ENCODE measurements around the gene EVC2.
"Not testable (repeated sequence)": the region's sequence is repeated elsewhere in the genome, so short reads cannot be mapped to it uniquely, and the experiment has no call there.

Gene EVC2

GRCh38 chr4:5616331-5616950 lies 91.9 kb downstream of the EVC2 start:
- DNase-seq: no peak
- Histone ChIP-seq H3K4me3 (ENCODE audit: insufficient read depth, low read depth, low read length, poor library complexity, severe bottlenecking) (no peak overlapping the region), H3K4me1 (ENCODE audit: control insufficient read depth, insufficient read depth, low read length, poor library complexity, severe bottlenecking) (no peaks in the 10 kb centered on the region), H3K36me3 (ENCODE audit: control insufficient read depth, insufficient read depth, low read length) (no peaks in the 10 kb centered on the region), H3K27me3 (replicated peaks; ENCODE audit: control insufficient read depth, insufficient read depth, low read length, poor library complexity, severe bottlenecking) (no peaks in the 10 kb centered on the region), H3K9me3 (ENCODE audit: control insufficient read depth, low read length) (no peaks in the 10 kb centered on the region), H3K27ac (ENCODE audit: insufficient read depth, low read length, poor library complexity, severe bottlenecking) (no peak overlapping the region)

GRCh38 chr4:5615496-5616075 lies 92.8 kb downstream of the EVC2 start:
- Histone ChIP-seq H3K27ac (ENCODE audit: insufficient read depth, low read length, poor library complexity, severe bottlenecking) (no peak overlapping the region), H3K9me3 (ENCODE audit: control insufficient read depth, low read length) (no peaks in the 10 kb centered on the region), H3K4me1 (ENCODE audit: control insufficient read depth, insufficient read depth, low read length, poor library complexity, severe bottlenecking) (no peaks in the 10 kb centered on the region), H3K27me3 (replicated peaks; ENCODE audit: control insufficient read depth, insufficient read depth, low read length, poor library complexity, severe bottlenecking) (no peaks in the 10 kb centered on the region), H3K4me3 (ENCODE audit: insufficient read depth, low read depth, low read length, poor library complexity, severe bottlenecking) (no peak overlapping the region), H3K36me3 (ENCODE audit: control insufficient read depth, insufficient read depth, low read length) (no peaks in the 10 kb centered on the region)
- DNase-seq: no peak

- no peaks in the 10 kb centered on the region for H3K36me3 ChIP-seq (ENCODE audit: control insufficient read depth, insufficient read depth, low read length)
- H3K9me3 ChIP-seq (ENCODE audit: control insufficient read depth, low read length): no peaks in the 10 kb centered on the region
These were observed 96.6 kb downstream of the EVC2 start for GRCh38 chr4:5611750-5612149.

DNA sequence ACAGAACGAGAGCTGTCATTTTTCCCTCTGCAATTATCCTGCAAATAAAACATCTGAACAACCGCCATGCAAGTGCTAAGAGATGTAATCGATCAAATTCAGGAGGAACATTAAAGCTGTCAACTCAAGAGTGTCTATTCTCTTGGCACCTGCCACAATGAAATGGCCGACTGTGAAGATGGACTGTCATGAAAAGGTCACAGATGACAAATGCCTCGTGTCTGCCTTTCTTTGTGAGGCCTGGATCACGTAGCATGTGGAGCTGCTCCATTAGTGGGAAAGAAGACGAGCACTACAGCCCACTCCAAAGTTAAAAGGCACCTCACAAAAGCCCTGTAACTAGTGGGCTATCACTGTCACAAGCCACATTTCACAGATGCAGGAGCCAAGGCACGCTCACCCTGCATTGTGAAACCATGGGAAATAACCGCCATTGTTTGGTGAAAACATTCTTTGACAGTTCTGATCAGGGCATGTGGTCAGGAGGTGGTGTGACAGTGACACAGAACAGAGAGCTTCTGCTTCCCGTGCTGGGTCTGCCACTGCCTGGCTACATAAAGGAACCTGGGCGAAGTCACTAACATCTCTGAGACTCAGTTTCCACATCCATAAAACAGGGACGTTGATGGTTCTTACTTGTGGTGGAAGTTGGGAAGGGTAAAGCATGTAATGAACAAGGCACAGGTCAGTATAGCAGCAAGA lies 98.9 kb downstream of the EVC2 start:
- DNase-seq: no peak
- Histone ChIP-seq H3K36me3 (ENCODE audit: control insufficient read depth, insufficient read depth, low read length) (no peaks in the 10 kb centered on the region), H3K27me3 (replicated peaks; ENCODE audit: control insufficient read depth, insufficient read depth, low read length, poor library complexity, severe bottlenecking) (no peaks in the 10 kb centered on the region)

More at GRCh38 chr4:5611750-5612149, 96.6 kb downstream of the EVC2 start:
- DNase-seq: no peak
- Histone ChIP-seq H3K4me1 (ENCODE audit: control insufficient read depth, insufficient read depth, low read length, poor library complexity, severe bottlenecking) (no peaks in the 10 kb centered on the region), H3K4me3 (ENCODE audit: insufficient read depth, low read depth, low read length, poor library complexity, severe bottlenecking) (no peak overlapping the region), H3K27me3 (replicated peaks; ENCODE audit: control insufficient read depth, insufficient read depth, low read length, poor library complexity, severe bottlenecking) (no peaks in the 10 kb centered on the region), H3K27ac (ENCODE audit: insufficient read depth, low read length, poor library complexity, severe bottlenecking) (no peak overlapping the region)

DNA sequence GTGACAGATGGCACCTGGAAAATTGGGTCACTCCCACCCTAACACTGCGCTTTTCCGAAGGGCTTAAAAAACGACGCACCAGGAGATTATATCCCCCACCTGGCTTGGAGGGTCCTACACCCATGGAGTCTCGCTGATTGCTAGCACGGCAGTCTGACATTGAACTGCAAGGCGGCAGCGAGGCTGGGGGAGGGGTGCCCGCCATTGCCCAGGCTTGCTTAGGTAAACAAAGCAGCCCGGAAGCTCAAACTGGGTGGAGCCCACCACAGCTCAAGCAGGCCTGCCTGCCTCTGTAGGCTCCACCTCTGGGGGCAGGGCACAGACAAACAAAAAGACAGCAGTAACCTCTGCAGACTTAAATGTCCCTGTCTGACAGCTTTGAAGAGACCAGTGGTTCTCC lies 114.5 kb downstream of the EVC2 start:
- H3K27ac ChIP-seq (ENCODE audit: insufficient read depth, low read length, poor library complexity, severe bottlenecking); H3K36me3 ChIP-seq (ENCODE audit: control insufficient read depth, insufficient read depth, low read length); H3K9me3 ChIP-seq (ENCODE audit: control insufficient read depth, low read length); H3K27me3 ChIP-seq (replicated peaks; ENCODE audit: control insufficient read depth, insufficient read depth, low read length, poor library complexity, severe bottlenecking); H3K4me1 ChIP-seq (ENCODE audit: control insufficient read depth, insufficient read depth, low read length, poor library complexity, severe bottlenecking); DNase-seq; H3K4me3 ChIP-seq (ENCODE audit: insufficient read depth, low read depth, low read length, poor library complexity, severe bottlenecking): not testable (repeated sequence)

More for the DNA sequence above, 98.9 kb downstream of the EVC2 start:
- Histone ChIP-seq H3K4me3 (ENCODE audit: insufficient read depth, low read depth, low read length, poor library complexity, severe bottlenecking) (no peak overlapping the region), H3K4me1 (ENCODE audit: control insufficient read depth, insufficient read depth, low read length, poor library complexity, severe bottlenecking) (no peaks in the 10 kb centered on the region), H3K27ac (ENCODE audit: insufficient read depth, low read length, poor library complexity, severe bottlenecking) (no peak overlapping the region), H3K9me3 (ENCODE audit: control insufficient read depth, low read length) (no peaks in the 10 kb centered on the region)

DNA sequence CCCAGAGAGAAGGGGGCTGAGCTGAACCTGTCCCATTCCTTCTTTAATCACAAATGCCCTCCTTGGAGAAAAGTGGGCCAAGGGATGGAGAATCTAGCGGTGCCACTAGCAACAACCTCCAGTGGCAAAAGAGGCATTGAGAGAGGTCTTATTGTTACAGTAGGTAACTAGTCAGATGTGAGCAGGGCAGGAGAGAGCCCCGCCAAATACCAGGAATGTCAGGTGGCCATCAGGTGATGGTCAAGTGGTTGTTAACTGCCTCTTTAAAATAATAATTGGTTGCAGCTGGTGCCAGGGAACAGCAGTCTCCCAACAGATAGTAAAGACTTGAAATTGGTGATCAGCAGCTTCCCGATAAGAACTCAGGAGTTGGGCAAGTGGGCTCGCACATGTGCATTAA lies 116.1 kb downstream of the EVC2 start:
- Histone ChIP-seq H3K4me3 (ENCODE audit: insufficient read depth, low read depth, low read length, poor library complexity, severe bottlenecking) (no peak overlapping the region), H3K9me3 (ENCODE audit: control insufficient read depth, low read length) (no peaks in the 10 kb centered on the region), H3K36me3 (ENCODE audit: control insufficient read depth, insufficient read depth, low read length) (no peaks in the 10 kb centered on the region), H3K4me1 (ENCODE audit: control insufficient read depth, insufficient read depth, low read length, poor library complexity, severe bottlenecking) (no peaks in the 10 kb centered on the region), H3K27me3 (replicated peaks; ENCODE audit: control insufficient read depth, insufficient read depth, low read length, poor library complexity, severe bottlenecking) (no peaks in the 10 kb centered on the region), H3K27ac (ENCODE audit: insufficient read depth, low read length, poor library complexity, severe bottlenecking) (no peak overlapping the region)
- DNase-seq: no peak

DNA sequence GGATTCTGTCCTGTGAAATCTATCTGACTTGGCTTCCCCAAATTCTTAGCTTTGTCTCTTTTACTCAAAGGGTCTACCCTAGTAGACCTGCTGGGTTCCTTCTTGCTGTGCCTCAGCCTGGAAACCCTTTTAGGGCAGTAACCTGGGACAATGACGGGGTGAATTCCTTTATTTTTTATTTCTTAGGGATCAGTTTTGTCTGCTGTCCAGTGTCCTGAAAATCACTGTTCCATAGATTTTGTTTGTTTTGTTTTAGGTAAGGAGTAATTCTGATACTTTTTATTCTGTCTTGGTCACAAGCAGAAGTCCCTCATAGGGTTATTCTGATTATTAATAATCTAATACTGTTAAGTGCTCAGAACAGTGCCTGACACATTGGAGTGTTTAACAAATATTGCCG lies 118.9 kb downstream of the EVC2 start:
- no peak for DNase-seq
- no peaks in the 10 kb centered on the region for H3K36me3 ChIP-seq (ENCODE audit: control insufficient read depth, insufficient read depth, low read length)
- no peaks in the 10 kb centered on the region for H3K4me1 ChIP-seq (ENCODE audit: control insufficient read depth, insufficient read depth, low read length, poor library complexity, severe bottlenecking)
- no peak overlapping the region for H3K27ac ChIP-seq (ENCODE audit: insufficient read depth, low read length, poor library complexity, severe bottlenecking)
- no peaks in the 10 kb centered on the region for H3K27me3 ChIP-seq (replicated peaks; ENCODE audit: control insufficient read depth, insufficient read depth, low read length, poor library complexity, severe bottlenecking)
- no peak overlapping the region for H3K4me3 ChIP-seq (ENCODE audit: insufficient read depth, low read depth, low read length, poor library complexity, severe bottlenecking)
- H3K9me3 ChIP-seq (ENCODE audit: control insufficient read depth, low read length): no peaks in the 10 kb centered on the region

GRCh38 chr4:5588046-5588445 lies 120.3 kb downstream of the EVC2 start:
- no peaks in the 10 kb centered on the region for H3K36me3 ChIP-seq (ENCODE audit: control insufficient read depth, insufficient read depth, low read length)
- no peak for DNase-seq
- no peaks in the 10 kb centered on the region for H3K4me1 ChIP-seq (ENCODE audit: control insufficient read depth, insufficient read depth, low read length, poor library complexity, severe bottlenecking)
- H3K27ac ChIP-seq (ENCODE audit: insufficient read depth, low read length, poor library complexity, severe bottlenecking): no peak overlapping the region
- no peak overlapping the region for H3K4me3 ChIP-seq (ENCODE audit: insufficient read depth, low read depth, low read length, poor library complexity, severe bottlenecking)
- no peaks in the 10 kb centered on the region for H3K9me3 ChIP-seq (ENCODE audit: control insufficient read depth, low read length)
- H3K27me3 ChIP-seq (replicated peaks; ENCODE audit: control insufficient read depth, insufficient read depth, low read length, poor library complexity, severe bottlenecking): no peaks in the 10 kb centered on the region

DNA sequence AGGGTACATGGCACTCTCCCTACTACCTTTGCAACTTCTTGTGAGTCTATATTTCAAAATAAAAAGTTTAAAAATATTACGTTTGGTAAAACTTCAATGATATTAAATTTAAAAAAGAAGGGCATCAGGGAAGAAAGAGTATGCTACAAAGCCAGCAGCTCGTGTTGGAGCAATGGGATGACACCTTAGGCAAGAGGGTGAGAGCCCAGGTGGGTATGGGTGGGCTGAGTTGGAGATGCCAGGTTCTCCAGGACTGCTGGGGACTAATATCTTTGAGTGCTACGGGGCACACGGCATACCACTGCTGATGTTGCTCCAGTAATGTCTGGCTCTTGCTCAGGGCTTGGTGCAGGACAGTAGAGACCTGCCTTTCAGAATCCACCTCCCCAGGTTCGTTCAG lies 132.4 kb downstream of the EVC2 start:
- H3K4me3 ChIP-seq (ENCODE audit: insufficient read depth, low read depth, low read length, poor library complexity, severe bottlenecking): no peak overlapping the region
- no peaks in the 10 kb centered on the region for H3K27me3 ChIP-seq (replicated peaks; ENCODE audit: control insufficient read depth, insufficient read depth, low read length, poor library complexity, severe bottlenecking)
- H3K27ac ChIP-seq (ENCODE audit: insufficient read depth, low read length, poor library complexity, severe bottlenecking): no peak overlapping the region
- no peak for DNase-seq
- no peaks in the 10 kb centered on the region for H3K4me1 ChIP-seq (ENCODE audit: control insufficient read depth, insufficient read depth, low read length, poor library complexity, severe bottlenecking)
- H3K9me3 ChIP-seq (ENCODE audit: control insufficient read depth, low read length): no peaks in the 10 kb centered on the region
- no peaks in the 10 kb centered on the region for H3K36me3 ChIP-seq (ENCODE audit: control insufficient read depth, insufficient read depth, low read length)

- no peaks in the 10 kb centered on the region for H3K4me1 ChIP-seq (ENCODE audit: control insufficient read depth, insufficient read depth, low read length, poor library complexity, severe bottlenecking)
- no peaks in the 10 kb centered on the region for H3K27me3 ChIP-seq (replicated peaks; ENCODE audit: control insufficient read depth, insufficient read depth, low read length, poor library complexity, severe bottlenecking)
- DNase-seq: no peak
- no peaks in the 10 kb centered on the region for H3K9me3 ChIP-seq (ENCODE audit: control insufficient read depth, low read length)
- no peaks in the 10 kb centered on the region for H3K36me3 ChIP-seq (ENCODE audit: control insufficient read depth, insufficient read depth, low read length)
- H3K4me3 ChIP-seq (ENCODE audit: insufficient read depth, low read depth, low read length, poor library complexity, severe bottlenecking): no peak overlapping the region
- H3K27ac ChIP-seq (ENCODE audit: insufficient read depth, low read length, poor library complexity, severe bottlenecking): no peak overlapping the region
These were observed 134.0 kb downstream of the EVC2 start for GRCh38 chr4:5574386-5574785.
